ENCODE measurements around the gene SDK1. TPM values are rescaled to one million over a fixed set of nuclear protein-coding genes. Genes with fewer than 3 reads are reported as not detected.
"Not testable (repeated sequence)": the region's sequence is repeated elsewhere in the genome, so short reads cannot be mapped to it uniquely, and the experiment has no call there.

The SDK1 gene
- total RNA-seq, 1 donor from 2014 or later, result 0.48 TPM

GRCh38 chr7:3579638-3580219 is 278.7 kb downstream of the SDK1 start:
- H3K4me3 Mint-ChIP-seq (ENCODE audit: low read depth), result no peak overlapping the region
- intact Hi-C loops (cut with micrococcal nuclease), result no loop called here
- H3K4me1 Mint-ChIP-seq (ENCODE audit: low read depth), result no peaks in the 10 kb centered on the region
- DNase-seq (ENCODE audit: low spot score), result no peak
- no peak overlapping the region for H3K27ac Mint-ChIP-seq
- H3K9me3 Mint-ChIP-seq, result peaks cover 25% of the 10 kb centered on the region
- H3K36me3 Mint-ChIP-seq (ENCODE audit: low read depth), result no peaks in the 10 kb centered on the region
- H3K27me3 Mint-ChIP-seq (ENCODE audit: low read depth), result no peaks in the 10 kb centered on the region

GRCh38 chr7:3582145-3582544 is 281.1 kb downstream of the SDK1 start:
- H3K27ac Mint-ChIP-seq; intact Hi-C loops (cut with micrococcal nuclease); H3K4me3 Mint-ChIP-seq (ENCODE audit: low read depth); H3K27me3 Mint-ChIP-seq (ENCODE audit: low read depth); DNase-seq (ENCODE audit: low spot score); H3K36me3 Mint-ChIP-seq (ENCODE audit: low read depth); H3K4me1 Mint-ChIP-seq (ENCODE audit: low read depth): not testable (repeated sequence)
- H3K9me3 Mint-ChIP-seq, result peaks cover 22% of the 10 kb centered on the region

- no peaks in the 10 kb centered on the region for H3K36me3 Mint-ChIP-seq (ENCODE audit: low read depth)
- no peak overlapping the region for H3K27ac Mint-ChIP-seq
- intact Hi-C loops (cut with micrococcal nuclease), result no loop called here
- DNase-seq (ENCODE audit: low spot score), result no peak
- H3K4me1 Mint-ChIP-seq (ENCODE audit: low read depth), result no peaks in the 10 kb centered on the region
- no peaks in the 10 kb centered on the region for H3K27me3 Mint-ChIP-seq (ENCODE audit: low read depth)
- no peak overlapping the region for H3K4me3 Mint-ChIP-seq (ENCODE audit: low read depth)
- no peaks in the 10 kb centered on the region for H3K9me3 Mint-ChIP-seq
Measured at GRCh38 chr7:3585826-3586225, 284.8 kb downstream of the SDK1 start.

GRCh38 chr7:3588341-3588740 is 287.3 kb downstream of the SDK1 start:
- H3K27me3 Mint-ChIP-seq (ENCODE audit: low read depth), result peaks cover 3% of the 10 kb centered on the region
- no peaks in the 10 kb centered on the region for H3K36me3 Mint-ChIP-seq (ENCODE audit: low read depth)
- no peaks in the 10 kb centered on the region for H3K9me3 Mint-ChIP-seq
- no peak for DNase-seq (ENCODE audit: low spot score)
- no peak overlapping the region for H3K27ac Mint-ChIP-seq
- H3K4me3 Mint-ChIP-seq (ENCODE audit: low read depth), result no peak overlapping the region
- intact Hi-C loops (cut with micrococcal nuclease), result no loop called here
- no peaks in the 10 kb centered on the region for H3K4me1 Mint-ChIP-seq (ENCODE audit: low read depth)

- intact Hi-C loops (cut with micrococcal nuclease), result no loop called here
Measured at GRCh38 chr7:3589752-3590151, 288.7 kb downstream of the SDK1 start.

GRCh38 chr7:3591219-3591618 is 290.2 kb downstream of the SDK1 start:
- H3K4me1 Mint-ChIP-seq (ENCODE audit: low read depth), result no peaks in the 10 kb centered on the region
- peaks cover 4% of the 10 kb centered on the region for H3K27me3 Mint-ChIP-seq (ENCODE audit: low read depth)
- intact Hi-C loops (cut with micrococcal nuclease), result no loop called here
- H3K27ac Mint-ChIP-seq, result no peak overlapping the region
- H3K4me3 Mint-ChIP-seq (ENCODE audit: low read depth), result no peak overlapping the region
- H3K36me3 Mint-ChIP-seq (ENCODE audit: low read depth), result no peaks in the 10 kb centered on the region
- DNase-seq (ENCODE audit: low spot score), result no peak
- no peaks in the 10 kb centered on the region for H3K9me3 Mint-ChIP-seq

More at GRCh38 chr7:3589752-3590151, 288.7 kb downstream of the SDK1 start:
- Mint-ChIP-seq H3K36me3 (ENCODE audit: low read depth) (no peaks in the 10 kb centered on the region), H3K27ac (no peak overlapping the region), H3K9me3 (no peaks in the 10 kb centered on the region), H3K4me1 (ENCODE audit: low read depth) (no peaks in the 10 kb centered on the region), H3K27me3 (ENCODE audit: low read depth) (peaks cover 4% of the 10 kb centered on the region), H3K4me3 (ENCODE audit: low read depth) (no peak overlapping the region)
- DNase-seq (ENCODE audit: low spot score), result no peak

GRCh38 chr7:3591944-3592343 is 290.9 kb downstream of the SDK1 start:
- peaks cover 4% of the 10 kb centered on the region for H3K27me3 Mint-ChIP-seq (ENCODE audit: low read depth)
- no peak overlapping the region for H3K27ac Mint-ChIP-seq
- intact Hi-C loops (cut with micrococcal nuclease), result no loop called here
- no peaks in the 10 kb centered on the region for H3K36me3 Mint-ChIP-seq (ENCODE audit: low read depth)
- no peaks in the 10 kb centered on the region for H3K4me1 Mint-ChIP-seq (ENCODE audit: low read depth)
- DNase-seq (ENCODE audit: low spot score), result no peak
- H3K9me3 Mint-ChIP-seq, result no peaks in the 10 kb centered on the region
- no peak overlapping the region for H3K4me3 Mint-ChIP-seq (ENCODE audit: low read depth)

GRCh38 chr7:3592401-3593134 is 291.5 kb downstream of the SDK1 start:
- Mint-ChIP-seq H3K27ac (no peak overlapping the region), H3K4me1 (ENCODE audit: low read depth) (no peaks in the 10 kb centered on the region), H3K27me3 (ENCODE audit: low read depth) (peaks cover 4% of the 10 kb centered on the region), H3K36me3 (ENCODE audit: low read depth) (no peaks in the 10 kb centered on the region), H3K9me3 (no peaks in the 10 kb centered on the region), H3K4me3 (ENCODE audit: low read depth) (no peak overlapping the region)
- no peak for DNase-seq (ENCODE audit: low spot score)
- intact Hi-C loops (cut with micrococcal nuclease), result no loop called here

- no peak overlapping the region for H3K4me3 Mint-ChIP-seq (ENCODE audit: low read depth)
- H3K9me3 Mint-ChIP-seq, result no peaks in the 10 kb centered on the region
- no peak for DNase-seq (ENCODE audit: low spot score)
- H3K4me1 Mint-ChIP-seq (ENCODE audit: low read depth), result no peaks in the 10 kb centered on the region
- intact Hi-C loops (cut with micrococcal nuclease), result no loop called here
- H3K36me3 Mint-ChIP-seq (ENCODE audit: low read depth), result no peaks in the 10 kb centered on the region
- no peak overlapping the region for H3K27ac Mint-ChIP-seq
- H3K27me3 Mint-ChIP-seq (ENCODE audit: low read depth), result peaks cover 4% of the 10 kb centered on the region
Measured at GRCh38 chr7:3594901-3595300, 293.8 kb downstream of the SDK1 start.

GRCh38 chr7:3598854-3599253 is 297.8 kb downstream of the SDK1 start:
- peaks cover 4% of the 10 kb centered on the region for H3K9me3 Mint-ChIP-seq
- H3K27me3 Mint-ChIP-seq (ENCODE audit: low read depth), result peaks cover 2% of the 10 kb centered on the region
- no peaks in the 10 kb centered on the region for H3K36me3 Mint-ChIP-seq (ENCODE audit: low read depth)
- intact Hi-C loops (cut with micrococcal nuclease), result no loop called here
- no peak overlapping the region for H3K27ac Mint-ChIP-seq
- no peaks in the 10 kb centered on the region for H3K4me1 Mint-ChIP-seq (ENCODE audit: low read depth)
- no peak for DNase-seq (ENCODE audit: low spot score)
- H3K4me3 Mint-ChIP-seq (ENCODE audit: low read depth), result no peak overlapping the region

GRCh38 chr7:3605222-3605621 is 304.2 kb downstream of the SDK1 start:
- Mint-ChIP-seq H3K9me3 (peaks cover 9% of the 10 kb centered on the region), H3K4me3 (ENCODE audit: low read depth) (no peak overlapping the region), H3K27ac (no peak overlapping the region), H3K27me3 (ENCODE audit: low read depth) (no peaks in the 10 kb centered on the region), H3K4me1 (ENCODE audit: low read depth) (no peaks in the 10 kb centered on the region), H3K36me3 (ENCODE audit: low read depth) (no peaks in the 10 kb centered on the region)
- no peak for DNase-seq (ENCODE audit: low spot score)
- intact Hi-C loops (cut with micrococcal nuclease), result no loop called here

- peaks cover 9% of the 10 kb centered on the region for H3K9me3 Mint-ChIP-seq
- no peak overlapping the region for H3K4me3 Mint-ChIP-seq (ENCODE audit: low read depth)
- no peaks in the 10 kb centered on the region for H3K27me3 Mint-ChIP-seq (ENCODE audit: low read depth)
- no peak for DNase-seq (ENCODE audit: low spot score)
- no peak overlapping the region for H3K27ac Mint-ChIP-seq
- H3K36me3 Mint-ChIP-seq (ENCODE audit: low read depth), result no peaks in the 10 kb centered on the region
- intact Hi-C loops (cut with micrococcal nuclease), result no loop called here
- no peaks in the 10 kb centered on the region for H3K4me1 Mint-ChIP-seq (ENCODE audit: low read depth)
Measured at GRCh38 chr7:3606436-3606835, 305.4 kb downstream of the SDK1 start.

GRCh38 chr7:3607847-3608246 is 306.8 kb downstream of the SDK1 start:
- H3K9me3 Mint-ChIP-seq, result peaks cover 5% of the 10 kb centered on the region
- no peak overlapping the region for H3K4me3 Mint-ChIP-seq (ENCODE audit: low read depth)
- no peak for DNase-seq (ENCODE audit: low spot score)

More at GRCh38 chr7:3607847-3608246, 306.8 kb downstream of the SDK1 start:
- H3K4me1 Mint-ChIP-seq (ENCODE audit: low read depth), result no peaks in the 10 kb centered on the region
- intact Hi-C loops (cut with micrococcal nuclease), result no loop called here
- H3K27me3 Mint-ChIP-seq (ENCODE audit: low read depth), result no peaks in the 10 kb centered on the region
- no peaks in the 10 kb centered on the region for H3K36me3 Mint-ChIP-seq (ENCODE audit: low read depth)
- H3K27ac Mint-ChIP-seq, result no peak overlapping the region
